ENCODE data around the gene SLF2. TPM values are rescaled to one million over a fixed set of nuclear protein-coding genes. Genes with fewer than 3 reads are reported as not detected.
"Not testable (repeated sequence)": the region's sequence is repeated elsewhere in the genome, so short reads cannot be mapped to it uniquely, and the experiment has no call there.

SLF2 gene
- total and polyA plus RNA-seq, 4 donors: 5.6 to 38.3 (median 16.7) TPM

DNA sequence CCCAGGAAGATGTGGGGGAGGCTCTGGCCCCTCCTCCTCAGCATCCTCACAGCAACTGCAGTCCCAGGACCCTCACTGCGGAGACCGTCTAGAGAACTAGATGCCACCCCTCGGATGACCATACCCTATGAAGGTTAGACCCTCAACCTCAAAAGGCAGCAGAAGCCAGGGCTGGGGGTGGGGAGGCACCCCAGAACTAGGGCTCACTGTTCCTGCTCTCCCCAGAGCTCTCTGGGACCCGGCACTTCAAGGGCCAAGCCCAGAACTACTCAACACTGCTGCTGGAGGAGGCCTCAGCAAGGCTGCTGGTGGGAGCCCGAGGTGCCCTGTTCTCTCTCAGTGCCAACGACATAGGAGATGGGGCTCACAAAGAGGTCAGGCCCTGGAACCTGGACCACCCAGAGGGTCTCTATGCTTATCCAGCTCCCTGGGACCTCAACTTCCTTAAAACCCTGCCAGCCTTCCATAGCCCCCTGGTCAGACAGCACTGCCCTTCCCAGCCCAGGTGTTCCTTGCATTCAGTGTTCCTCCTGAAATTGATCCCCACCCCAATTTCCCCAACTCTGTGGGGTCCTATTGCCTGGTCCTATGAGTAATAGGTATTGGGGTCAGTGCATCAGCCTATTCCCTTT is 60.3 kb downstream of the SLF2 start:
- 89 to 91% methylated on average over 6 of the region's 6 CpGs for WGBS, 2 donors
- no peaks in the 10 kb centered on the region for H3K4me1 ChIP-seq (ENCODE audit: control insufficient read depth in 1 of 2, insufficient read depth in 2 of 2, low read length in 2 of 2)
- H3K4me3 ChIP-seq (ENCODE audit: low read length in 2 of 2): no peak overlapping the region
- no peaks in the 10 kb centered on the region for H3K9me3 ChIP-seq (ENCODE audit: control insufficient read depth, low read length)
- peak in 1 of 2 donors; percentile 54 for DNase-seq
- no peak overlapping the region for H3K27ac ChIP-seq (ENCODE audit: low read depth in 1 of 2, low read length in 2 of 2)
- intact Hi-C loops (cut with DNase I): no loop called here
- no peaks in the 10 kb centered on the region for H3K36me3 ChIP-seq (ENCODE audit: control insufficient read depth in 1 of 2, insufficient read depth in 2 of 2, low read length in 1 of 2)
- ATAC-seq (ENCODE audit: low FRiP score): no peak
- H3K27me3 ChIP-seq (ENCODE audit: control insufficient read depth in 1 of 2, insufficient read depth in 2 of 2, low read length in 1 of 2): no peaks in the 10 kb centered on the region

DNA sequence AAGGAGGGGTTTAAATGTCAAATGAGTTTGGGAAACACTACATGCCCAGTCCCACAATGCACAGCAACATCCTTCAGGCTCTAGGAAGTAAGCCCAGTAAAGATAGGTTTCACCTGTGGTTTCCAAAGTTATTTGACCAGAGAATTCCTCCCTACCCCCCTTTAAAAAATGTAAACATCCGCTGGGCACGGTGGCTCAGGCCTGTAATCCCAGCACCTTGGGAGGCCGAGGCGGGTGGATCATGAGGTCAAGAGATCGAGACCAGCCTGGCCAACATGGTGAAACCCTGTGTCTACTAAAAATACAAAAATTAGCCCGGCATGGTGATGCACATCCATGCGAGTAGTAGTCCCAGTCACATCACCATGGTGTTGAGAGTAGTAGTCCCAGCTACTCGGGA is 62.6 kb downstream of the SLF2 start:
- H3K4me1 ChIP-seq (ENCODE audit: control insufficient read depth in 1 of 2, insufficient read depth in 2 of 2, low read length in 2 of 2); H3K9me3 ChIP-seq (ENCODE audit: control insufficient read depth, low read length); H3K27me3 ChIP-seq (ENCODE audit: control insufficient read depth in 1 of 2, insufficient read depth in 2 of 2, low read length in 1 of 2); intact Hi-C loops (cut with DNase I); ATAC-seq (ENCODE audit: low FRiP score); H3K27ac ChIP-seq (ENCODE audit: low read depth in 1 of 2, low read length in 2 of 2); H3K36me3 ChIP-seq (ENCODE audit: control insufficient read depth in 1 of 2, insufficient read depth in 2 of 2, low read length in 1 of 2); H3K4me3 ChIP-seq (ENCODE audit: low read length in 2 of 2): not testable (repeated sequence)
- 81 to 82% methylated on average over 8 of the region's 8 CpGs for WGBS, 2 donors
- DNase-seq: peak in 1 of 2 donors; percentile 4

DNA sequence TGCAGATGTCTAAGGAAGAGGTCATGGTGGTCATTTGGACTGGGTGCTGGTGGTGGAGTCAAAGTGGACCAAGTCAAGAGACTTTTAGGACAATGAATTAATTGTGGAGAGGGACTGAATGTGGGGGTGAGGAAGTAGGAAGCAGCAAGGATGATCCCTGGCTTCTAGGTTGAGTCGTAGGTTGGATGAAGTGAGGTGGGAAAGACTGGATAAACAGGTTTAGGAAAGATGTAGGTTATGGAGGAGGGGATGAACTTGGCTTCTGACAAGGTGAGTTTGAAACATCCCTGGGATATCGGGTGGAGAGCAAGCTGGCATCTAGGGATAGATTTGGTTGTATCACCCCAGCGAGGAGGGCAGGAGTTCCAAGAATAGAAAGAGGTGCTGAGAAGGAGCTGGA is 64.1 kb downstream of the SLF2 start:
- 82 to 88% methylated on average over 3 of the region's 3 CpGs for WGBS, 2 donors
- DNase-seq (peak in 1 of 2 donors; percentile 7), ATAC-seq (ENCODE audit: low FRiP score) (no peak)
- Histone ChIP-seq H3K9me3 (ENCODE audit: control insufficient read depth, low read length) (no peaks in the 10 kb centered on the region), H3K36me3 (ENCODE audit: control insufficient read depth in 1 of 2, insufficient read depth in 2 of 2, low read length in 1 of 2) (peaks cover 3 to 4% of the 10 kb centered on the region in 2 donors), H3K4me1 (ENCODE audit: control insufficient read depth in 1 of 2, insufficient read depth in 2 of 2, low read length in 2 of 2) (no peaks in the 10 kb centered on the region), H3K27ac (ENCODE audit: low read depth in 1 of 2, low read length in 2 of 2) (no peak overlapping the region), H3K27me3 (ENCODE audit: control insufficient read depth in 1 of 2, insufficient read depth in 2 of 2, low read length in 1 of 2) (no peaks in the 10 kb centered on the region), H3K4me3 (ENCODE audit: low read length in 2 of 2) (no peak overlapping the region)
- intact Hi-C loops (cut with DNase I): no loop called here

DNA sequence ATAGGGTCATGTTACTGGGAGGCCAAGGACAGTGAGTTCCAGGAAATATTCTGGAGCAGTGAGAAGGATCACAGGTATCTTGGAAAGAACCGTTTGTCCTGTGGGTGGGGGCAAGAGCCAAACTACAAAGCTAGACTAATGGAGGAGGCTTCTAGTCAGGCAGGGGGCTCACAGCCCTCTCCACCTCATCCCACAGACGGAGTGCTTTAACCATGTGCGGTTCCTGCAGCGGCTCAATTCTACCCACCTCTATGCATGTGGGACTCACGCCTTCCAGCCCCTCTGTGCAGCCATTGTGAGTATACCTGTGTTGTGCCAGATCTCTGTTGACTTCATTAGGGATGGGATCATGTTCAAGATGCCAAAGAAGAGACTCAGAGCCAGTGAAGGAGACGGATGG is 64.7 kb downstream of the SLF2 start:
- 79 to 85% methylated on average over 6 of the region's 6 CpGs for WGBS, 2 donors
- H3K27me3 ChIP-seq (ENCODE audit: control insufficient read depth in 1 of 2, insufficient read depth in 2 of 2, low read length in 1 of 2): no peaks in the 10 kb centered on the region
- no peak overlapping the region for H3K4me3 ChIP-seq (ENCODE audit: low read length in 2 of 2)
- ATAC-seq (ENCODE audit: low FRiP score) (no peak), DNase-seq (peak in 1 of 2 donors; percentile 36)
- intact Hi-C loops (cut with DNase I): no loop called here
- H3K36me3 ChIP-seq (ENCODE audit: control insufficient read depth in 1 of 2, insufficient read depth in 2 of 2, low read length in 1 of 2): peaks cover 3 to 4% of the 10 kb centered on the region in 2 donors
- no peaks in the 10 kb centered on the region for H3K9me3 ChIP-seq (ENCODE audit: control insufficient read depth, low read length)
- no peaks in the 10 kb centered on the region for H3K4me1 ChIP-seq (ENCODE audit: control insufficient read depth in 1 of 2, insufficient read depth in 2 of 2, low read length in 2 of 2)
- no peak overlapping the region for H3K27ac ChIP-seq (ENCODE audit: low read depth in 1 of 2, low read length in 2 of 2)

DNA sequence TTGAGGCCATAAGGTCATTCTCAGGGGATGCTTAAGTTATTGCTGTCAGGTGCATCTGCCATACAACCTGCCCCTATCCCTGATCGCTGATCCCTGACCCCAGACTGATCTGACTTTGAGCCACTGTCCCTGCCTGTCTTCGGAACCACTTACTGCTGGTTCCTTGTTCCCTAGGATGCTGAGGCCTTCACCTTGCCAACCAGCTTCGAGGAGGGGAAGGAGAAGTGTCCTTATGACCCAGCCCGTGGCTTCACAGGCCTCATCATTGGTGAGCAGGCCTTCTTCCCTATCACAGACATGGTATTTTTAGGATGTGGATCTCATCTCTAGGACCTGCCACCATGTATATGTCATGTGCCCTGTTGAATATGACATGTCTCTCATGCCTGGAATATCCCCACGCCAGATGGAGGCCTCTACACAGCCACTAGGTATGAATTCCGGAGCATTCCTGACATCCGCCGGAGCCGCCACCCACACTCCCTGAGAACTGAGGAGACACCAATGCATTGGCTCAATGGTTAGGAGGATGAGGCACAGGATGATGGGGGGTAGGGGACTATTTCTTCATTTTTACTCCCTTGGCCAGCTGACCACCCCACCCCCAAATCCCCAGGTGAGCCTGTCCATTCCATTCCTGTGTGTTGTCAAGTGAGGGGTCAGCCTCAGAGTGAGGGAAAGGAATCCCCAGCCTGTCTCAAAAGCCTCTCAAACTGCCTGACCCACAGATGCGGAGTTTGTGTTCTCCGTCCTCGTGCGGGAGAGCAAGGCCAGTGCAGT is 65.5 kb downstream of the SLF2 start:
- no peak overlapping the region for H3K27ac ChIP-seq (ENCODE audit: low read depth in 1 of 2, low read length in 2 of 2)
- no peaks in the 10 kb centered on the region for H3K27me3 ChIP-seq (ENCODE audit: control insufficient read depth in 1 of 2, insufficient read depth in 2 of 2, low read length in 1 of 2)
- no peak for ATAC-seq (ENCODE audit: low FRiP score)
- H3K9me3 ChIP-seq (ENCODE audit: control insufficient read depth, low read length): no peaks in the 10 kb centered on the region
- peak in 1 of 2 donors; percentile 43 for DNase-seq
- H3K36me3 ChIP-seq (ENCODE audit: control insufficient read depth in 1 of 2, insufficient read depth in 2 of 2, low read length in 1 of 2): peaks cover 3 to 4% of the 10 kb centered on the region in 2 donors
- WGBS, 2 donors: 85 to 88% methylated on average over 13 of the region's 13 CpGs
- H3K4me1 ChIP-seq (ENCODE audit: control insufficient read depth in 1 of 2, insufficient read depth in 2 of 2, low read length in 2 of 2): no peaks in the 10 kb centered on the region
- intact Hi-C loops (cut with DNase I): no loop called here
- no peak overlapping the region for H3K4me3 ChIP-seq (ENCODE audit: low read length in 2 of 2)

DNA sequence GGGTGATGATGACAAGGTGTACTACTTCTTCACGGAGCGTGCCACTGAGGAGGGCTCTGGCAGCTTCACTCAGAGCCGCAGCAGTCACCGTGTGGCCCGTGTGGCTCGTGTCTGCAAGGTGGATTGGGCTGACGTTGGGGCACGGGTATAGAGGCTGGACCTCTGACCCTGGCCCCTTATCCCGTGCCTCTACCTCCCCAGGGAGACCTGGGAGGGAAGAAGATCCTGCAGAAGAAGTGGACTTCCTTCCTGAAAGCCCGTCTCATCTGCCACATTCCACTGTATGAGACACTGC is 66.1 kb downstream of the SLF2 start:
- ATAC-seq (ENCODE audit: low FRiP score): no peak
- H3K9me3 ChIP-seq (ENCODE audit: control insufficient read depth, low read length): no peaks in the 10 kb centered on the region
- 83 to 85% methylated on average over 10 of the region's 10 CpGs for WGBS, 2 donors
- peaks cover 3 to 4% of the 10 kb centered on the region in 2 donors for H3K36me3 ChIP-seq (ENCODE audit: control insufficient read depth in 1 of 2, insufficient read depth in 2 of 2, low read length in 1 of 2)
- no peak overlapping the region for H3K27ac ChIP-seq (ENCODE audit: low read depth in 1 of 2, low read length in 2 of 2)
- intact Hi-C loops (cut with DNase I): no loop called here
- peak in 1 of 2 donors; percentile 33 for DNase-seq
- no peaks in the 10 kb centered on the region for H3K27me3 ChIP-seq (ENCODE audit: control insufficient read depth in 1 of 2, insufficient read depth in 2 of 2, low read length in 1 of 2)
- H3K4me3 ChIP-seq (ENCODE audit: low read length in 2 of 2): no peak overlapping the region
- H3K4me1 ChIP-seq (ENCODE audit: control insufficient read depth in 1 of 2, insufficient read depth in 2 of 2, low read length in 2 of 2): no peaks in the 10 kb centered on the region

DNA sequence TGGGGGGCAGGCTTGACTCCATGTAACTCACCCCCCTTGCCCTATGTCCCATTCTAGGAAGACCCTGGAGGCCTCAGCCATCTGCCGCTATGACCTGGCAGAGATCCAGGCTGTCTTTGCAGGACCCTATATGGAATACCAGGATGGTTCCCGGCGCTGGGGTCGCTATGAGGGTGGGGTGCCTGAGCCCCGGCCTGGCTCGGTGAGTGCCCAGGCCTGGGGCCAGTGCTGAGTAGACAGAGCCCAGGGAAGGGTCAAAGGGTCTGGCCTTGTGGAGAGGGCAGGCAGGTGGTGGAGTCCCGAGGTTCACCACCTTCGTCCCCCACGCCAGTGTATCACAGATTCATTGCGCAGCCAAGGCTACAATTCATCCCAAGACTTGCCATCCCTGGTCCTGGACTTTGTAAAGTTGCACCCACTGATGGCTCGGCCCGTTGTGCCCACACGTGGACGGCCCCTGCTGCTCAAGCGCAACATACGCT is 67.1 kb downstream of the SLF2 start:
- no peak for ATAC-seq (ENCODE audit: low FRiP score)
- H3K36me3 ChIP-seq (ENCODE audit: control insufficient read depth in 1 of 2, insufficient read depth in 2 of 2, low read length in 1 of 2): peaks cover 3 to 4% of the 10 kb centered on the region in 2 donors
- WGBS, 2 donors: 91% methylated on average over 16 of the region's 16 CpGs

DNA sequence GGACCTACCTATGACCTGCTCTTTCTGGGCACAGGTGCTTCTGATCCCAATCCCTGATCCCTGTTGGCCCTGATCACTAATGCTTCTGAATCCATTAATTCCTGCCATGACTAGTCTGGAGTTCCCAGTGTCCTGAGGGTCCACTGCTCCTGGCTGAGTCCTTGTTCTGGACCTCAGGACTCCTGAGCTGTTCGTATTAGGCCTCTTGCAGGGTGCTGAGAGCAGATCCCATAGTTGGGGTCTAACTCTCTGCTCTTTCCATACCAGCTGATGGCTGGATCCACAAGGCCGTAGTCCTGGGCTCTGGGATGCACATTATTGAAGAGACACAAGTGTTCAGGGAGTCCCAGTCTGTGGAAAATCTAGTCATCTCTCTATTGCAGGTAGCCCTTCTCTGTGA is 67.5 kb downstream of the SLF2 start:
- DNase-seq (peak in 1 of 2 donors; percentile 9), ATAC-seq (ENCODE audit: low FRiP score) (no peak)
- intact Hi-C loops (cut with DNase I): no loop called here
- H3K4me3 ChIP-seq (ENCODE audit: low read length in 2 of 2): no peak overlapping the region
- H3K9me3 ChIP-seq (ENCODE audit: control insufficient read depth, low read length): no peaks in the 10 kb centered on the region
- no peaks in the 10 kb centered on the region for H3K4me1 ChIP-seq (ENCODE audit: control insufficient read depth in 1 of 2, insufficient read depth in 2 of 2, low read length in 2 of 2)
- H3K36me3 ChIP-seq (ENCODE audit: control insufficient read depth in 1 of 2, insufficient read depth in 2 of 2, low read length in 1 of 2): peaks cover 3 to 4% of the 10 kb centered on the region in 2 donors
- H3K27ac ChIP-seq (ENCODE audit: low read depth in 1 of 2, low read length in 2 of 2): no peak overlapping the region
- WGBS, 2 donors: 76 to 82% methylated on average over 2 of the region's 2 CpGs
- H3K27me3 ChIP-seq (ENCODE audit: control insufficient read depth in 1 of 2, insufficient read depth in 2 of 2, low read length in 1 of 2): no peaks in the 10 kb centered on the region

More for the DNA sequence above, 67.1 kb downstream of the SLF2 start:
- Histone ChIP-seq H3K9me3 (ENCODE audit: control insufficient read depth, low read length) (no peaks in the 10 kb centered on the region), H3K4me1 (ENCODE audit: control insufficient read depth in 1 of 2, insufficient read depth in 2 of 2, low read length in 2 of 2) (no peaks in the 10 kb centered on the region), H3K27me3 (ENCODE audit: control insufficient read depth in 1 of 2, insufficient read depth in 2 of 2, low read length in 1 of 2) (no peaks in the 10 kb centered on the region), H3K4me3 (ENCODE audit: low read length in 2 of 2) (no peak overlapping the region), H3K27ac (ENCODE audit: low read depth in 1 of 2, low read length in 2 of 2) (no peak overlapping the region)
- peak; percentile 38 to 74 for DNase-seq
- intact Hi-C loops (cut with DNase I): no loop called here

DNA sequence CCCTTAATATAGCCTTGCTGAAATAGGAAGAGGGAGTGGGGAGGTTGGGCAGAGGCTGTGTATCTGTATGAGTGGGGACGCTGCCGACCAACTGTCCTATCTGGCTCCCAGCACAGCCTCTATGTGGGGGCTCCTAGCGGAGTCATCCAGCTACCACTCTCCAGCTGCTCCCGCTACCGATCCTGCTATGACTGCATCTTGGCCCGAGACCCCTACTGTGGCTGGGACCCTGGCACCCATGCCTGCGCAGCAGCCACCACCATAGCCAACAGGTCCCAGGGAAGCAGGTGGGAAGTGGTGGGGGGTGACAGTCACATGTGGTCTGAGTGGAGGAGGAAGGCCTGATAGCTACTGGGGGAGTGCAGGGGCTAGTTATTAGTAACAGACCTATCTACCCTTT is 67.9 kb downstream of the SLF2 start:
- DNase-seq: peak in 1 of 2 donors; percentile 64
- no peaks in the 10 kb centered on the region for H3K27me3 ChIP-seq (ENCODE audit: control insufficient read depth in 1 of 2, insufficient read depth in 2 of 2, low read length in 1 of 2)
- WGBS, 2 donors: 92 to 93% methylated on average over 7 of the region's 7 CpGs
- ATAC-seq (ENCODE audit: low FRiP score): no peak
- no peaks in the 10 kb centered on the region for H3K9me3 ChIP-seq (ENCODE audit: control insufficient read depth, low read length)
- peaks cover 3 to 4% of the 10 kb centered on the region in 2 donors for H3K36me3 ChIP-seq (ENCODE audit: control insufficient read depth in 1 of 2, insufficient read depth in 2 of 2, low read length in 1 of 2)
- no peak overlapping the region for H3K4me3 ChIP-seq (ENCODE audit: low read length in 2 of 2)
- H3K27ac ChIP-seq (ENCODE audit: low read depth in 1 of 2, low read length in 2 of 2): no peak overlapping the region
- intact Hi-C loops (cut with DNase I): no loop called here
- H3K4me1 ChIP-seq (ENCODE audit: control insufficient read depth in 1 of 2, insufficient read depth in 2 of 2, low read length in 2 of 2): no peaks in the 10 kb centered on the region

Data from aorta (tissue), 5 donors.